Central memory CD4-positive, alpha-beta T cell (primary cell): Measurements from ENCODE around the gene CDAN1.
"Not testable (repeated sequence)": the region's sequence is repeated elsewhere in the genome, so short reads cannot be mapped to it uniquely, and the experiment has no call there.

Experiments
- DNase-seq: peaks from one replicate; pipeline ENCODE4 v3.0.0; 2022

CDAN1 gene

DNA sequence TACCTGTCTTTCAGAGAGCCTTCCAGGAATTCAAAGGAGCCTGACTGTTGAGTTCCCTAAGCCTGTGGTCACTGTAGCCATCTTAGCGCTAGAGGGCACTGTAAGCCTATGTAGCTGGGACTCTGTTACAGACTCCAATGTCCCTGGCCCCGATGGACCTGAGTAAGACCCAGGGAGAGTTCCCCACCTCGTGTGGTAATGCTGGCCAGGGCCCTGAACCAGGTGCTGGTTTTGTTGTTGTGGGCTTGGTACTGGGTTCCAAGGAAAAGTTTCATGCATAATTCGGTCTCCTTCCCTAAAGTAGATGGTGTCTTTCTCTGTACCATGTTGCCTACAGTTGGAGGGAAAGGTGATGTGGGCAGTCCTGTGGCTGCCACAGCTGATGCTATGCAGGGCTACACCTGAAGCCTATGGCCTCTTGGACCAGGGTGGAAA, 32.4 kb downstream of the CDAN1 start:
- peak; percentile 41 for DNase-seq

DNA sequence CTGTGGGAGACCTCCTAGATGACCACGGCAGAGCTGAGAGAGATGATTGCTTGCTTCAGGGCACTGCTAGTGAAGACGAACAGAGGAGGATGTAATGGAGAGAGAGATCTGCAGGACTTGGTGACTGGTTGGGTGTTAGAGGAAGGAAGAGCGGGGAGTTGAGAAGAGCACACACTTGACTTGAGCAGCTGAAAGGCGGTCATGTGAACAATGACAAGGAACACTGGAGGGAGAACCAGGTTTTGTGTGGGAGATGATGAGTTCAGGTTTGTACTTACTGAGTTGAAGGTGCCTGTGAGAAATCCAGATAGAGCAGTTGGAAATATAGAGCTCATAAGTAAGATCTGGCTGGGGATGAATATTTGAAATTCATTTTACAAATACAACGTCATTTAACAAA, 40.3 kb downstream of the CDAN1 start:
- DNase-seq, result no peak

DNA sequence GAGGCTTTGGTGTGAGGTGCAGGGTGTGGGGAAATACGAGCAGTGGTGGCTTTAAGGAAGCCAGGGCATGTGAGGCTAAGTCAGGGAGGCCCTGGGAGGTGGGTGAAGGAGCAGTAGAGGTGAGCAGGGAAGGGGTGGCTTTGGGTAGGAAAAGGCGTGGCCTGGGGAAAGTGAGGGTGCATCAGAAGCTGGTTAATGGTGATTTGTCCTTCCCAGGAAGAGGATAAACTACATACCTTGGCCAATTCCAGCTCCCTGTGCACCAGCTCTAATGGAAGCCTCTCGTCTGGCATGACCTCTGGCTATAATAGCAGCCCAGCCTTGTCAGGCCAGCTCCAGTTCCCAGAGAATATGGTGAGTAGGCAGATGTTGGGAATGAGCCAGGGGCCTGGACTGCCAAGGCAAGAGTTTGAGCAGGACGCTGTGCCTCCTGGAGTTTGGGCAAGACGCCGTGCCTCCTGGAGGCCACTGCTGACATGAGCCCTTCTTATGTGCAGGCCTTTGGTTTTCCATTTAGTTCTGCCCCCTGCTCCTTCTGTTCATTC, 41.3 kb downstream of the CDAN1 start:
- no peak for DNase-seq

DNA sequence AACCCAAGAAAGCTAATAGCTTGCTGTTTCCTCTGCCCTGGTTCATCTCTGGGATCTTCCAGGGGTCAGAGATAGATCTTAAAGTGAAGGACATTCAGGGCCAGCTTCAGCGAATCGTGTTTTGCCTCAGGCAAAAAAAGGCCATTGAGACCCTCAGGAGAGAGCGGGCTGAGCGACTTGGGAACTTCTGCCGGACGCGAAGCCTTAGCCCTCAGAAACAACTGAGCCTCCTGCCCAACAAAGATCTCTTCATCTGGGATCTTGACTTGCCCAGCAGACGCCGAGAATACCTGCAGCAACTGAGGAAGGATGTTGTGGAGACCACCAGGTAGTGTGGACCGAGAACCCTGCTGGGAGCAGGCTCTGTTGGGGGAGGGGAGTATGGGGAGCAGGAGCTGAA, 42.5 kb downstream of the CDAN1 start:
- no peak for DNase-seq

DNA sequence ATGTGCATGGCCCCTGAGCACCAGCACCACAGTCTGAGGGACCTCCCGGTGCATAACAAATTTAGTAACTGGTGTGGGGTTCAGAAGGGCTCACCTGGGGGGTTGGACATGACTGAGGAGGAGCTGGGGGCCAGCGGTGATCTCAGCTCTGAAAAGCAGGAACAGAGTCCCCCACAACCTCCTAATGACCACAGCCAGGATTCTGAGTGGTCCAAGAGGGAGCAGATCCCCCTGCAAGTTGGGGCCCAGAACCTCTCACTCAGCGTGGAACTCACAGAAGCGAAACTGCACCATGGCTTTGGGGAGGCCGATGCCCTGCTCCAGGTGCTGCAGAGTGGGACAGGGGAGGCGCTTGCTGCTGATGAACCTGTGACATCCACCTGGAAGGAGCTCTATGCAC, 43.0 kb downstream of the CDAN1 start:
- DNase-seq, result no peak

DNA sequence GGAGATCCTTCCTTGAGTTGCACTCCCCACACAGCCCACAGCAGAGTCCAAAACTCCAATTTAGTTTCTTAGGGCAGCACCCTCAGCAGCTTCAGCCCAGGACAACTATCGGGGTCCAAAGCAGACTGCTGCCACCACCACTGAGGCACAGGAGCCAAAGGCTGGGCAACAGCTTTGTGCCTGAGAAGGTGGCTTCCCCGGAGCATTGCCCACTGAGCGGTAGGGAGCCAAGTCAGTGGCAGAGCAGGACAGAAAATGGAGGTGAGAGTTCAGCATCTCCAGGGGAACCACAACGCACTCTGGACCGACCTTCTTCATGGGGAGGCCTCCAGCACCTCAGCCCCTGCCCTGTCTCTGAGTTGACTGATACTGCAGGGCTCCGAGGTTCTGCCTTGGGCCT, 43.4 kb downstream of the CDAN1 start:
- no peak for DNase-seq

DNA sequence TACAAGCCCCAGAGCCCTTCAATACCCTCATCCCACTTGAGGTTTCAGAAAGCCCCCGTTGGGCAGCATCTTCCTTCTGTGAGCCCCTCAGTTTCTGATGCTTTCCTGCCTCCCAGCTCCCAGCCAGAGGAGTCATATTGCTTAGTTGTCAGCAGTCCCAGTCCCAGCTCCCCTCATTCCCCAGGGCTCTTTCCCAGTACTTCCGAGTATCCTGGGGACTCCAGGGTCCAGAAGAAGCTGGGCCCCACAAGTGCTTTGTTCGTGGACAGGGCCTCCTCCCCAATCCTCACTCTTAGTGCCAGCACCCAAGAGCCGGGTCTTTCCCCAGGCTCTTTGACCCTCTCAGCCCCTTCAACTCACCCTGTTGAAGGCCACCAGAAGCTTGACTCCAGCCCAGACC, 43.9 kb downstream of the CDAN1 start:
- no peak for DNase-seq

DNA sequence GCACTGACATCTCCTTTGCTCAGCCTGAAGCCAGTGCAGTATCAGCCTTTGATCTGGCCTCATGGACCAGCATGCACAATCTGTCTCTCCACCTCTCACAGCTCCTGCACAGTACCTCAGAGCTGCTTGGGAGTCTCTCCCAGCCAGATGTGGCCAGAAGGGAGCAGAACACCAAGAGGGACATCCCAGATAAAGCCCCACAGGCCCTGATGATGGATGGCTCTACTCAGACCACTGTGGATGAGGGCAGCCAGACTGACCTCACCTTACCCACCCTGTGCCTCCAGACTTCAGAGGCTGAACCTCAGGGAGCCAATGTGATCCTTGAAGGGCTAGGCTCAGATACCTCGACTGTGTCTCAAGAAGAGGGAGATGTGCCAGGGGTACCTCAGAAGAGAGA, 44.4 kb downstream of the CDAN1 start:
- DNase-seq, result no peak

DNA sequence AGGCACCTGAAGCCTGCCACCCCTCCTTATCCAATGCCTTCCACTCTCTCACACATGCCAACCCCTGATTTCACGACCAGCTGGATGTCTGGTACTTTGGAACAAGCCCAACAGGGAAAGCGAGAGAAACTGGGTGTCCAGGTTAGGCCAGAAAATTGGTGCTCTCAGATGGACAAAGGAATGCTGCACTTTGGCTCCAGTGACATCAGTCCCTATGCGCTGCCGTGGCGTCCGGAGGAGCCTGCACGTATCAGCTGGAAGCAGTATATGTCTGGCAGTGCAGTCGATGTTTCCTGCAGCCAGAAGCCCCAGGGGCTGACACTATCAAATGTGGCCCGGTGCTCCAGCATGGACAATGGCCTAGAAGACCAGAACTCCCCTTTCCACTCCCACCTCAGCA, 45.2 kb downstream of the CDAN1 start:
- no peak for DNase-seq

DNA sequence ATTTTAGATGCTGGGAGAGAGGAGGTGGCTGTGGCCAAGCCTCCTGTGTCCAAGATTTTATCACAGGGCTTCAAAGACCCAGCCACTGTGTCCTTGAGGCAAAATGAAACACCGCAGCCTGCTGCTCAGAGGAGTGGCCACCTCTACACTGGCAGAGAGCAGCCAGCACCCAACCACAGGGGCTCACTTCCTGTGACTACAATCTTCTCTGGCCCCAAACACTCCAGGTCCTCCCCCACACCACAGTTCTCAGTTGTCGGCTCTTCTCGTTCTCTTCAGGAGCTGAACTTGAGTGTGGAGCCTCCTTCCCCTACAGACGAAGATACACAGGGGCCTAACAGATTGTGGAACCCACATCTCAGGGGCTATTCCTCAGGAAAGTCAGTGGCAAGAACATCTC, 45.6 kb downstream of the CDAN1 start:
- no peak for DNase-seq

DNA sequence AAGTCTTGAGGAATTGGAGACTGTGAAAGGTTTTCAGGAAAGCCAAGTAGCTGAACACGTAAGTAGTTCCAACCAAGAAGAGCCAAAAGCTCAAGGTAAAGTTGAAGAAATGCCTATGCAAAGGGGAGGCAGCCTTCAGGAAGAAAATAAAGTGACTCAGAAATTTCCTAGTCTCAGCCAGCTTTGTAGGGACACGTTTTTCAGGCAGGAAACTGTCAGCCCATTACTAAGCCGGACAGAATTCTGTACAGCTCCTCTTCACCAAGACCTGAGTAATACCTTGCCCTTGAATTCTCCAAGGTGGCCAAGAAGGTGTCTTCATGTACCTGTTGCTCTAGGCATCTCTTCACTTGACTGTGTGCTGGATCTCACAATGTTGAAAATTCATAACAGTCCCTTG, 48.6 kb downstream of the CDAN1 start:
- DNase-seq, result no peak

DNA sequence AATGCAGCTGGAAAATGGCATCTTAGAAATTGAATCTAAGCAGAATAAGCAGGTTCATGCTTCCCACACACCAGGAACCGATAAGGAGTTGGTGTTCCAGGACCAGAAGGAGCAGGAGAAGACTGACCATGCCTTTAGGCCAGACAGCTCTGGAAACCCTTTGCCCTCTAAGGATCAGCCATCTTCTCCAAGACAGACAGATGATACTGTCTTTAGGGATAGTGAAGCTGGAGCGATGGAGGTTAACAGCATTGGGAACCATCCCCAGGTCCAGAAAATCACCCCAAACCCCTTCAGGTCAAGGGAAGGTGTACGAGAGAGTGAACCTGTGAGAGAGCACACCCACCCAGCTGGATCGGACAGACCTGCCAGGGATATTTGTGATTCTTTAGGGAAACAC, 49.2 kb downstream of the CDAN1 start:
- no peak for DNase-seq

DNA sequence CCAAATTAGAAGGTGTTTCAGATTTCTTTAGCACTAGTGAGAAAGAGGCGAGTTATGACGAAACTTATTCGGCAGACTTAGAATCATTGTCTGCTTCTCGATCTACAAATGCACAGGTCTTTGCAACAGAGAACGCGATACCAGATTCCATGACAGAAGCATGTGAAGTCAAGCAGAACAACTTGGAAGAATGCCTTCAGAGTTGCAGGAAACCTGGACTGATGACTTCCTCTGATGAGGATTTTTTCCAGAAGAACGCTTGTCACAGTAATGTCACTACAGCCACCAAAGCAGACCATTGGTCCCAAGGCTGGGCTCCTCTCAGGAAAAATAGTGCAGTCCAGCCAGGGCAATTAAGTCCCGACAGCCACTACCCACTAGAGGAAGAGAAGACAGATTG, 50.6 kb downstream of the CDAN1 start:
- DNase-seq, result no peak

DNA sequence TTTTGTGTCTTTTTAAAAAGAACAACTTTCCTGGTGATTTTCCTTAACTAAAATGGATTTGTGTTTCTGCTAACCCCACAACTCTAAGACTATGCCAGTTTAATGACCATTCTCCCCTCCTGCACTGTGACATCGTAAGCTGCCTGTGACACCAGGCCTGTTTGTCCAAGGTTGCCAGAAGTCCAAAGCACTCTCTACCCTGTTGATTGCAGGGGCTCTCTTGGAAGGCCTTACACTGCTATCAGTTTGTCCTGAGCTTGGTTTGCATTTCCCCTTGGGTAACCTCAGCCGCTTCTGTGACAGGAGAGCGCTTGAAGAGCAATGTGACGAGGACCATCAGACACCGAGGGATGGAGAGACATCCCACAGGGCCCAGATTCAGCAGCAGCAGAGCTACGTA, 55.8 kb downstream of the CDAN1 start:
- DNase-seq, result no peak

DNA sequence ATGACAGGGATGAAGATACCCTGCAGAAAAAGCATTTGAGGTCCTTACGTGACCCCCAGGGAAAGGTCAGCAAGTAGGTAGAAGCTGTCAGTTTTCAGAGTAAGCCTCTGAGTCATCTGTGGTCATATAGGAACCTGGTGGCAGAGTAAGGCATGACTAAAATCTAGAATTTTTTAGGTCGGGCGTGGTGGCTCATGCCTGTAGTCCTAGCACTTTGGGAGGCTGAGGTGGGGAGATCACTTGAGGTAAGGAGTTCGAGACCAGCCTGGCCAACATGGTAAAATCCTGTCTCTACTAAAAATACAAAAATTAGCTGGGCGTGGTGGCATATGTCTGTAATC, 56.8 kb downstream of the CDAN1 start:
- not testable (repeated sequence) for DNase-seq

DNA sequence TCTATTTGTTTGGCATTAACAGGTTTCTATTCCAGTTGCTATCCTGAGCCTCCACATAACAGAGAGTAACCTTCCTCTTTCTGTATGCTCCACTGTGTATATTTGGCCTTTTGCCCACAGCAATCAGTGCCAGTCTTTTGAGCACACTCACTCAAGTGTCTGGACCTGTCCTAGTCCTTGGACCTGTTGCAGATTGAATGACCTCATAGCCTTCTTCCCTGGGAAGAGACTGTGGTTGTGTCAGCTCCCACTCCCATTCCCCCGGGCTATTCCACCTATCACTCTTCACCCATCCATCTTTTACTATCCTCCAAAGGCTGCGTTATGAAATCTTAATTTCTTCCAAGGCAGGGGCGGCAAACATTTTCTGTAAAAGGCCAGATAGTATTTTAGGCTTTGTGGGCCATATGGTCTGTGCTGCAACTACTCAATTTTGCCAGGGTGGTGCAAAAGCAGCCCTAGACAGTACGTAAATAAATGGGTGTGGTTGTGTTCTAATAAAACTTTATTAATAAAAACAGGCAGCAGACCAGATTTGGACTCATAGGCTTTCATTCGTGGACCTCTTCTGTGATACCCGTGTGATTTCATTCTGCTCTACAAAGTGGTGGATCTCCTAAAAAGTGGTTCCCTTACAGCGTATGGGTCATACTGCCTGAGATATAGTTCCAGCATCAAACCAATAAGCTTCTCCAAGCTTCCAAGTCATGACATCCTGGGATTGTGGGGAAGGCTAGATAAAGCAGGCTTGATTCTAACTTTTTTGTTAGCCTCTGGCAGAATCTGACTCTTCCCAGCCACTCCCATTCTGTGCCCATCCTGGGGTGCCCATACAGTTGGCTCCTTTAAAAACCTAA, 57.4 kb downstream of the CDAN1 start:
- no peak for DNase-seq

DNA sequence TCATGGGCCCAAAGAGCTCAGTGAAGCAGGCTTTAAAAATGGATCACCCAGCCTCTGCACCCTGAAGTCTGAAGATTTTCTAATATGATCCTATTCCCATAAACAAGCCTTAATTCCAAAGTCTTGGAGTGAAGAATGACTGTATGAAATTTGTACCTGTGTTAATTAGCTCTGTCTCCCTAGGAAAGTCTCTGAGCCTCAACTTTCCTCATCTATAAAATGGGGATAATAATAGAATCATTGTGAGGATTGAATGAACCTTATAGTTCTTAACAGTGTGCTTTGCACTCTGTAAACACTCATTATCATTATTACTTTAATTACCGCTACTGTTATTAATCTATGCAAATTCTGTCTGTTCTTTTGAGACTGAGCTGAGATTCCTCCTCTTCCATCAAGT, 61.9 kb downstream of the CDAN1 start:
- DNase-seq, result no peak

DNA sequence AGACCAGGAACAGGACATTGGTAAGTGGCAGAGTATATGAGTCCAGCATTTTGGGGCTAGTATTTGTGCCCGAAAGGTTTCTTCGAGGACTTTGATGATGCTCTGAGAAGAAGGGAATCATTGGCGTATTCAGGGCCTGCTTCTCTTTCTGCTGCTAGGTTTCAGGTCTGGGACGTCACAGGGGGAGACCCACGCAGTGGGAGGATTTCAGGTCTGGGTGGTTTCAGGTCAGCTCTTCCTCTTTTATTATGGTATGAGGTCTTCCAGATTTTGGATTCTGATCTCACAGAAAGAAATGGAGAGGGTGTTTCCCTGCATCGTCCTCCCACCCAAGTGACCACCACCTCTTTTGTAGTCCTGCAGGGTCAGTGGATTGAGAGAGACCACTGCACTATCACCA, 62.5 kb downstream of the CDAN1 start:
- DNase-seq, result no peak
